Measurements from ENCODE around the gene KCNG4. TPM values are rescaled to one million over a fixed set of nuclear protein-coding genes. Genes with fewer than 3 reads are reported as not detected.

KCNG4 gene
- total RNA-seq, 1 experiment from 2014 or later: not detected

- Histone ChIP-seq H3K27me3 (replicated peaks; ENCODE audit: insufficient read depth, low read depth, low read length, poor library complexity) (peaks cover 7% of the 10 kb centered on the region), H3K27ac (ENCODE audit: low read depth, low read length, poor library complexity, severe bottlenecking) (no peak overlapping the region), H3K9me3 (ENCODE audit: low read depth, low read length, poor library complexity, severe bottlenecking) (no peaks in the 10 kb centered on the region), H3K4me1 (ENCODE audit: insufficient read depth, low read length, poor library complexity, severe bottlenecking) (no peaks in the 10 kb centered on the region), H3K36me3 (ENCODE audit: insufficient read depth, low read length, poor library complexity, severe bottlenecking) (no peaks in the 10 kb centered on the region), H3K4me3 (ENCODE audit: low read depth, low read length, poor library complexity, severe bottlenecking) (no peak overlapping the region)
- intact Hi-C loops (cut with micrococcal nuclease; ENCODE audit: unreplicated experiment): no loop called here
- no TSS peak for BruUV-seq (replicated peaks)
- TF ChIP-seq EZH2 (IDR thresholded peaks at IDR 0.05; ENCODE audit: borderline replicate concordance, low read depth, low read length, poor library complexity, severe bottlenecking): no peak
- TF ChIP-seq, protein P1, sequence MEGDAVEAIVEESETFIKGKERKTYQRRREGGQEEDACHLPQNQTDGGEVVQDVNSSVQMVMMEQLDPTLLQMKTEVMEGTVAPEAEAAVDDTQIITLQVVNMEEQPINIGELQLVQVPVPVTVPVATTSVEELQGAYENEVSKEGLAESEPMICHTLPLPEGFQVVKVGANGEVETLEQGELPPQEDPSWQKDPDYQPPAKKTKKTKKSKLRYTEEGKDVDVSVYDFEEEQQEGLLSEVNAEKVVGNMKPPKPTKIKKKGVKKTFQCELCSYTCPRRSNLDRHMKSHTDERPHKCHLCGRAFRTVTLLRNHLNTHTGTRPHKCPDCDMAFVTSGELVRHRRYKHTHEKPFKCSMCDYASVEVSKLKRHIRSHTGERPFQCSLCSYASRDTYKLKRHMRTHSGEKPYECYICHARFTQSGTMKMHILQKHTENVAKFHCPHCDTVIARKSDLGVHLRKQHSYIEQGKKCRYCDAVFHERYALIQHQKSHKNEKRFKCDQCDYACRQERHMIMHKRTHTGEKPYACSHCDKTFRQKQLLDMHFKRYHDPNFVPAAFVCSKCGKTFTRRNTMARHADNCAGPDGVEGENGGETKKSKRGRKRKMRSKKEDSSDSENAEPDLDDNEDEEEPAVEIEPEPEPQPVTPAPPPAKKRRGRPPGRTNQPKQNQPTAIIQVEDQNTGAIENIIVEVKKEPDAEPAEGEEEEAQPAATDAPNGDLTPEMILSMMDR (conservative IDR thresholded peaks at IDR 0.05; ENCODE audit: low read depth, low read length): no peak
- ChIA-PET POLR2A (ENCODE audit: low non-redundant PET) (no interaction called here), CTCF (no interaction called here)
- no peak for DNase-seq (ENCODE audit: low spot score)
These were observed 6.8 kb downstream of the KCNG4 start for GRCh38 chr16:84232969-84233368.

DNA sequence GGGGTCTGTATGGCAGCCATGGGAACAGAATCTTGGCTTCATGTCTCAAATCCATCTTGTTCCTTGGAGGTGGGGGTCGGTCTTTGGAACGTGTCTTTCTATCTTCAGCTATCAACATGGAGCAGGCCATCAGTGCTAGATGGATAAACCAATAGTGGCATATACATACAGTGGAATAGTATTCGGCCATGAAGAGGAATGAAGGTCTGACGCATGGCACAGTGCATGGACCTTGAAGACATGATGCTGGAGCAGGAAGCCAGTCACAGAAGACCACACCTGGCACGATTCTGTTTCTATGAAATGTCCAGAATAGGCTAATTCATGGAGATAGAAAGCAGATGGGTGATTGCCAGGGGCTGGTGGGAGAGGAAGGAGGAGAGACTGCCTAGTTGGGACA lies 7.8 kb downstream of the KCNG4 start:
- ChIA-PET POLR2A (ENCODE audit: low non-redundant PET) (no interaction called here), CTCF (no interaction called here)
- TF ChIP-seq, protein P1 (conservative IDR thresholded peaks at IDR 0.05; ENCODE audit: low read depth, low read length): no peak
- no peak for TF ChIP-seq EZH2 (IDR thresholded peaks at IDR 0.05; ENCODE audit: borderline replicate concordance, low read depth, low read length, poor library complexity, severe bottlenecking)
- no peak for DNase-seq (ENCODE audit: low spot score)
- Histone ChIP-seq H3K27ac (ENCODE audit: low read depth, low read length, poor library complexity, severe bottlenecking) (no peak overlapping the region), H3K27me3 (replicated peaks; ENCODE audit: insufficient read depth, low read depth, low read length, poor library complexity) (peaks cover 4% of the 10 kb centered on the region), H3K9me3 (ENCODE audit: low read depth, low read length, poor library complexity, severe bottlenecking) (no peaks in the 10 kb centered on the region), H3K36me3 (ENCODE audit: insufficient read depth, low read length, poor library complexity, severe bottlenecking) (no peaks in the 10 kb centered on the region), H3K4me3 (ENCODE audit: low read depth, low read length, poor library complexity, severe bottlenecking) (no peak overlapping the region), H3K4me1 (ENCODE audit: insufficient read depth, low read length, poor library complexity, severe bottlenecking) (no peaks in the 10 kb centered on the region)
- no TSS peak for BruUV-seq (replicated peaks)
- intact Hi-C loops (cut with micrococcal nuclease; ENCODE audit: unreplicated experiment): no loop called here

DNA sequence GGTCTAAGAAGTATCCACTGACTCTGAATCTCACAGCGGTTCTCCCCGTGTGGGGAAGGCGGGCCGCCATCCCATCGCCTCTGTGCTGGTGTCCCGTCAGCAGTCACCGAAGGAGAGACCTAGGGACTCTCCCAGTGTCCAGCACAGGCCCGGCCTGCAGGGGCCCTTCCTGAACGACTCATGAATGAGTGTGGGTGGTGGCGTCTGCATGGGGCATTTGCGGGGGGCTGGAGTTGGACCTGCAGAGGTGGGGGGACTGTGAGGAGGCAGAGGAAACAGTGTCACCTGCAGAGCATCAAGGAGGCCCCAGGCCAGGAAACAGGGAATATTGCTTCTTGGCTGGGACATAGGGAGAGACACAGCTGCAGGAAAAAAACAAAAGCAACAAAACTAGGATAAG lies 10.3 kb downstream of the KCNG4 start:
- no peaks in the 10 kb centered on the region for H3K9me3 ChIP-seq (ENCODE audit: low read depth, low read length, poor library complexity, severe bottlenecking)
- TF ChIP-seq EZH2 (IDR thresholded peaks at IDR 0.05; ENCODE audit: borderline replicate concordance, low read depth, low read length, poor library complexity, severe bottlenecking): no peak
- TF ChIP-seq, protein P1 (conservative IDR thresholded peaks at IDR 0.05; ENCODE audit: low read depth, low read length): no peak
- CTCF ChIA-PET: no interaction called here
- intact Hi-C loops (cut with micrococcal nuclease; ENCODE audit: unreplicated experiment): no loop called here
- DNase-seq (ENCODE audit: low spot score): no peak
- no peaks in the 10 kb centered on the region for H3K36me3 ChIP-seq (ENCODE audit: insufficient read depth, low read length, poor library complexity, severe bottlenecking)
- H3K27ac ChIP-seq (ENCODE audit: low read depth, low read length, poor library complexity, severe bottlenecking): no peak overlapping the region
- H3K4me1 ChIP-seq (ENCODE audit: insufficient read depth, low read length, poor library complexity, severe bottlenecking): no peaks in the 10 kb centered on the region
- POLR2A ChIA-PET (ENCODE audit: low non-redundant PET): interaction anchor here (0.7 kb wide), 1 partner anchor 112 kb away, joined by 3 read pairs; no protein-coding TSS in a partner anchor
- no TSS peak for BruUV-seq (replicated peaks)
- H3K4me3 ChIP-seq (ENCODE audit: low read depth, low read length, poor library complexity, severe bottlenecking): no peak overlapping the region
- H3K27me3 ChIP-seq (replicated peaks; ENCODE audit: insufficient read depth, low read depth, low read length, poor library complexity): peaks cover 4% of the 10 kb centered on the region
